GM19324 (cell line): ENCODE data around the gene KRT31.
"Not testable (repeated sequence)": the region's sequence is repeated elsewhere in the genome, so short reads cannot be mapped to it uniquely, and the experiment has no call there.

Experiments used
- ATAC-seq: cut with Tn5 transposase; IDR thresholded peaks from one replicate; pipeline ENCODE4 v1.9.1; 2021; ENCODE audit warnings: mild to moderate bottlenecking, moderate library complexity; ENCODE audit not compliant: unreplicated experiment, low FRiP score

KRT31 gene

GRCh38 chr17:41392278-41392677 is 5.1 kb downstream of the KRT31 start:
- no peak for ATAC-seq

- no peak for ATAC-seq
These were observed 5.9 kb downstream of the KRT31 start for GRCh38 chr17:41391535-41391934.

DNA sequence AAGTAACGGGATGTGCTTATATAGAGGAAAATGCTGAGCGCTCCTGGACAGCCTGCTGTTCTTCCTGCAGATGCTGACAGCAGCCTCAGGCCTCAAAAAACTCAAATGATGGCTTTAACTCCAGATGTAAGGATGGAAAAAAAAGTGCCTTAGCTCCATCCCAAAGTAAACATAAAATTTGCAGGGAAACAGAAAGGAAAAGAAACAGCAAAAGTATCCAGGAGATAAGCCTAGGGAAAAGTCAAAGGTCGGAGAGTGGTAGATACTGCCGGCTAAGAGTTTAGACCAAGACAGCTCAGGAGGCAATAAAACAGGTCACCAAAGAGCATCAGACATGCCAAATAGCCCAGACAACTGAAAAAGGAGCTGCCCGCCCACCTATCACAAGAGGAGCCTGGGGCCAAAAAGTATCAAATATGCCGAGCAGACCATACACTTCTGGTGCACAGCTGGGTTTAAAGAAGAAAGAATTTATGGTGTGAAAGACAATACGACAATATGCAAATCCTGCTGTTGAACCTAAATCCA is 6.9 kb downstream of the KRT31 start:
- ATAC-seq: no peak

- ATAC-seq: no peak
These were observed 9.7 kb downstream of the KRT31 start for GRCh38 chr17:41387670-41388069.

- no peak for ATAC-seq
These were observed 11.2 kb downstream of the KRT31 start for GRCh38 chr17:41386227-41386626.

DNA sequence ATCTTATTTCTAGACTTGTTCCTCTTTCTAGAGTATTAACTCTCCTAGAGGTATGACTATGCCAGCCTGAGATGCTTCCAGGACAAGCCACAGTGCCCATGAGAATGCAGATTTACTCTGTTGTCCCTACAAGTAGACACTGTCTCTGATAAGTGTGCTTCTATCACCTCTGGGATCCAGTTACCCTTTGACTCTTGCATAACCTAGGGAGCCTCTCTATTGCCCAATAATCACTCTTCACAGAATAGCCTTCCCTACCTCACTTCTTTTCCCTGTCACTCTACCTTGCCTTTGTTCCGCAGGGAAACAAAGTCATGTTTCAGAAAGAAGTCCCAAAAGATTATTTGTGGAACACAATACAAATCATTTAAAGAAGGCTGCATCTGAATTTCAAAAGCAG is 13.7 kb downstream of the KRT31 start:
- no peak for ATAC-seq

GRCh38 chr17:41382394-41382793 is 15.0 kb downstream of the KRT31 start:
- ATAC-seq: no peak

GRCh38 chr17:41381943-41382342 is 15.5 kb downstream of the KRT31 start, which contains the start of gene KRT34:
KRT34 (minus strand) TSS chr17:41382306; CDS start chr17:41382246, 60 bp downstream.
- not testable (repeated sequence) for ATAC-seq

GRCh38 chr17:41380091-41380490 is 17.3 kb downstream of the KRT31 start:
- ATAC-seq: not testable (repeated sequence)

DNA sequence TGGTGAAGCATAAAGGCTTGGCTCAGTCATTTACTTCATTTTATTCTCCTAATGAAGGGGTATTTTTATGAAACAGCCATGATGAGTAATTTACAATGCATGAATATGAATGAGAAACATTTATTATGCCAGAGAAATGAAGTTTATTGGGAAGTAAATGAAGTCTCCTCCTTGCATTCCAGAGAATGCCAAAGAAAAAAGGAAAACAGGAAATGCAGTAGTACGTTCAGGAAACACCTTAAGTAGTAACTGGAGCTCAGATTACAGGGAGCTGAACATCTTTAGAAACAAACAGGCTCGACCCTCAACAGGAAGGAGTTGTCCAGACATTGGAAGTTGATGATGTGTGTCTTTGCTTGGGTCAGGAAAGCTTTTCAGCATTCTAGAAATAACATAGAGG is 19.9 kb downstream of the KRT31 start:
- ATAC-seq: no peak

DNA sequence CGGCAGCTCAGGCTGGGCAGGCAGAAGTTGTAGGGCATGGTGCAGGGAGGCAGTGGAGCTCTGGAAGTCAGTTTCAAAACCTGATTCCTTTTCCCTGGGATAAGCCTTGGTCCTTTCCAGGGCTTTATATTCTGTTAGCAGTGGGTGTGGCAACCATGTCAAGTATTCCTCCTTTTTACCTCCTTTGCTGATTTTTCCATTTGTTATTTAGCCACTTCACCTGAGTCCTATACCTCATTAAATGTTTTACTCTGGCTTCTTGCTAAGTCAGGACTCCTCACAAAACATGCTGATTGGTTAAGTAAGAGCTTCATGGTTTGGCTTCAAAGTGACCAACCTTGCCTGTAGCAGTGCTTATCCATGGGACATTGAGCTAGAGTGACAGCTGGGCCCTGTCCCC is 27.7 kb downstream of the KRT31 start, which contains the start of gene KRT33B:
Gene KRT33B (minus strand): TSS at position 101 of the 400 bp plus-strand sequence. CDS start 63 bp downstream, at position 38.
- no peak for ATAC-seq

DNA sequence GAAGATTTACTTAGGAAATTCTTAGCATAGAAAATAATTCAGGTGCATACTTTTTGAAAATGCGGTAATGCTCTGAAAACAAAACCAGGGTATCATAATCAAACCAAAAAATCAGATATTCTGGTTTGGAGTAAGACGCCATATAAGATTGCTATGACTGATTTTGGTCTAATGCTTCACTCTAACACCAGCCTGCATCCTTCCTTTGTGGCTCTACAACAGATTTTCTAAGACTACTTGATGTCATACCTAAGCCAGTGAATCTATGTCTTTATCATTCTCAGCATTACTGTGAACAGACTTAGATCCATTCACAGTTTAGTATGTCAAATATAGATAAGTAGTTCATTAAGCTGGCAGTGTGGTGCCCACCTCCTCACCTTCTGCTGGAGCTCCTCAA is 28.4 kb downstream of the KRT31 start:
- ATAC-seq: no peak

DNA sequence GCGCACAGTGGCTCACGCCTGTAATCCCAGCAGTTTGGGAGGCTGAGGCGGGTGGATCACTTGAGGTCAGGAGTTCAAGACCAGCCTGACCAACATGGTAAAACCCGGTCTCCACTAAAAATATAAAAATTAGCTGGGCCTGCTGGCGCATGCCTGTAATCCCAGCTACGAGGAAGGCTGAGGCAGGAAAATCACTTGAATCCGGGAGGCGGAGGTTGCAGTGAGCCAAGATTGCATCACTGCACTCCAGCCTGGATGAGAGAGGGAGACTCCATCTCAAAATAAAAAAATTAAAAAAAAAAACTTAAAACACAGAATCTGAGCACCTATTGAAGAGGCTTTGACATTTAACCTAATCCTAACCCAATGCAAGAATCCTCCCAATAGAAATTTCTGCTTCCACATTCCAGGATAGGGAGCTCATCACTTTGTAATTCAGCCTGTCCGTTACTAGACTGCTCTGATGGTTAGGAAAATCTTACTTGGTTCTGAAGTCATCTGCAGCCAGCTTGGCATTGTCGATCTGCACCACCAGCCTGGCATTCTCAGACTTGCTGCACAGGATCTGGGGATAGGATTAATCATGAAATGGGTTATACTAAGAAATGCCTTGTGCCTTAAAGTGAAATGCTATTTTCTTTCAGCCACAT is 29.9 kb downstream of the KRT31 start:
- no peak for ATAC-seq

GRCh38 chr17:41366070-41366469 is 31.3 kb downstream of the KRT31 start:
- ATAC-seq: no peak

- ATAC-seq: no peak
These were observed 33.5 kb downstream of the KRT31 start for GRCh38 chr17:41363881-41364280.

DNA sequence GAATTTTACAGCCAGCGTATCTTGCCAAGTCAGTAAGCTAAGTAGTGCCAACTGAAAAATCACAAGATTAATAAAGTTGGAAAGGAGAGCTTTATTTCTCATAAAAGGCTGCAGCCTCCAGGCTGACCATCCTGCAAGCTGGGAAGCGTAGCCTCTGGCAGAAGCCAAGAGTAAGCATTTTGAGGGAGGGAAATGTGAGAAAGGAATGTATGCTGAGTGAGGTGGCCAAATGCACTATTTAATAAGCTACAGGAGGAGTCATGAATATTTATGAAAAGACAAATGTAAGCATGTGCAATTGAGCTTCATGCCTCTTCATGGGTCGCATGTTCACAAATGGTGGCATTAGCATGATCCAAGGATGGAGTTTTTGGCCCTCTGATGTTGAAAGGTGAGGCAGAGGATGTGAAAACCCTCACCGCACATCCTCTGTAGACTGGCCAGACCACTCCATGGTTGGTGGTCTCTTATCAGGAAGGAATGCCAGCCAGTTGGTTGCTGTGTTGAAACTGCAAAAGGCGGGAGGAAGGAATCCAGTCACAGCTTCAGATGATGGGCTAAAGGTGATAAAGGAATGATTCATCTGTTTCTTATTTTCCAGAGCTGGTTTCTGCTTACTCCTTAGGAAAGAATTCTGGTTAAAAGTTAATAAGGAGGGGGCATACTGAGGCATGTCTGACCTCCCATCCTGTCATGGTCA is 37.0 kb downstream of the KRT31 start:
- ATAC-seq: no peak

- ATAC-seq: no peak
These were observed 42.9 kb downstream of the KRT31 start for GRCh38 chr17:41354536-41354935.

- ATAC-seq: no peak
These were observed 44.6 kb downstream of the KRT31 start for GRCh38 chr17:41352597-41353366.

GRCh38 chr17:41351177-41351576 is 46.2 kb downstream of the KRT31 start:
- no peak for ATAC-seq

DNA sequence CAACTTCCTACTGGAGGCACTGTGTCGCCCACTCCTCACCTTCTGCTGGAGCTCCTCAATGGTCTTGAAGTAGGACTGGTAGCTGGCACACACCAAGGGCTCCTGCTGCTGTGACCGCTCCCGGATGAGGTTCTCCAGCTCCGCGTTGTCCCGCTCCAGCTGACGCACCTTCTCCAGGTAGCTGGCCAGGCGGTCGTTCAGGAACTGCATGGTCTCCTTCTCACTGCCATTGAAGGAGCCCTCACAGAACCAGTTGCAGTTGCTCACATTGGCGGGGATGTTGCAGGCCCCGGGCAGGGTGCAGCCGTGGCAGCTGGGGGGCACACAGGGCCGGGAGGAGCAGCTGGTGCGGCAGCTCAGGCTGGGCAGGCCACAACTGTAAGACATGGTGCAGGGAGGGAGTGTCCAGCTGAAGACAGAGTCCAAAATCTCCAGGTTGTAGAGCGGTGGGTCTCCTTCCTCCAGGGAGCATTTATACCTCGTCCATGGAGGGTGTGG is 47.0 kb downstream of the KRT31 start, which contains the start of gene KRT33A:
Gene KRT33A (minus strand): TSS at position 448 of the 498 bp plus-strand sequence. CDS start 61 bp downstream, at position 387.
- ATAC-seq: not testable (repeated sequence)
